Activated naive CD4-positive, alpha-beta T cell treated with anti-CD3 and anti-CD28 coated beads for 36 hours (primary cell): ENCODE measurements around the gene KDR. TPM values are rescaled to one million over a fixed set of nuclear protein-coding genes. Genes with fewer than 3 reads are reported as not detected.

Experiments
- CTCF ChIA-PET: fragments of 350-600 bp; sonication (Branson Sonifier 250); formaldehyde crosslinking; loops from one replicate; lab custom pipeline; 2021; ENCODE audit warnings: antibody characterized with exemption; lab: Charles Lee
- DNase-seq: peaks from one replicate; pipeline ENCODE4 v3.0.0-alpha.2; 2020
- H3K27ac Mint-ChIP-seq: one replicate; pipeline ENCODE4 v1.8.0; 2021; ENCODE audit warnings: mild to moderate bottlenecking, mixed read lengths
- H3K27me3 Mint-ChIP-seq: one replicate; pipeline ENCODE4 v1.8.0; 2021; ENCODE audit warnings: low read depth, mixed read lengths
- H3K36me3 Mint-ChIP-seq: one replicate; pipeline ENCODE4 v1.8.0; 2021; ENCODE audit warnings: low read depth, mixed read lengths
- H3K4me1 Mint-ChIP-seq: one replicate; pipeline ENCODE4 v1.8.0; 2021; ENCODE audit warnings: low read depth, mixed read lengths
- H3K4me3 Mint-ChIP-seq: one replicate; pipeline ENCODE4 v1.8.0; 2021; ENCODE audit warnings: mild to moderate bottlenecking, moderate library complexity, mixed read lengths
- H3K9me3 Mint-ChIP-seq: one replicate; pipeline ENCODE4 v1.8.0; 2021; ENCODE audit warnings: mixed read lengths
- intact Hi-C: fragments of 100-400 bp; cut with micrococcal nuclease; formaldehyde crosslinking; loops from one replicate; pipeline ENCODE4 v1.15.1; 2023
- total RNA-seq, 2 experiments: library from RNA; stranded (reverse); gene quantifications; one replicate each; pipeline ENCODE4 v1.2.3, GENCODE V29; 2021

The KDR gene
- total RNA-seq, 2 experiments from 2014 or later: not detected

- intact Hi-C loops: no loop called here
- CTCF ChIA-PET: interaction anchor here (0.7 kb wide), 1 partner anchor 49 kb away, joined by 3 read pairs; no protein-coding TSS in a partner anchor
- peaks cover 10% of the 10 kb centered on the region for H3K4me1 Mint-ChIP-seq
These were observed 51.0 kb downstream of the KDR start for GRCh38 chr4:55074386-55074785.

GRCh38 chr4:55071951-55072350, 53.4 kb downstream of the KDR start:
- intact Hi-C loops: no loop called here
- no peak for DNase-seq
- Mint-ChIP-seq H3K4me1 (peaks cover 10% of the 10 kb centered on the region), H3K4me3 (no peak overlapping the region), H3K9me3 (no peaks in the 10 kb centered on the region), H3K27me3 (peaks cover 18% of the 10 kb centered on the region), H3K27ac (no peak overlapping the region), H3K36me3 (no peaks in the 10 kb centered on the region)
- CTCF ChIA-PET: interaction anchor here (0.5 kb wide), 1 partner anchor 117 kb away, joined by 4 read pairs; no protein-coding TSS in a partner anchor

More at GRCh38 chr4:55074386-55074785, 51.0 kb downstream of the KDR start:
- no peaks in the 10 kb centered on the region for H3K9me3 Mint-ChIP-seq
- no peaks in the 10 kb centered on the region for H3K36me3 Mint-ChIP-seq
- no peak overlapping the region for H3K27ac Mint-ChIP-seq
- H3K27me3 Mint-ChIP-seq: peaks cover 17% of the 10 kb centered on the region
- no peak overlapping the region for H3K4me3 Mint-ChIP-seq
- no peak for DNase-seq

DNA sequence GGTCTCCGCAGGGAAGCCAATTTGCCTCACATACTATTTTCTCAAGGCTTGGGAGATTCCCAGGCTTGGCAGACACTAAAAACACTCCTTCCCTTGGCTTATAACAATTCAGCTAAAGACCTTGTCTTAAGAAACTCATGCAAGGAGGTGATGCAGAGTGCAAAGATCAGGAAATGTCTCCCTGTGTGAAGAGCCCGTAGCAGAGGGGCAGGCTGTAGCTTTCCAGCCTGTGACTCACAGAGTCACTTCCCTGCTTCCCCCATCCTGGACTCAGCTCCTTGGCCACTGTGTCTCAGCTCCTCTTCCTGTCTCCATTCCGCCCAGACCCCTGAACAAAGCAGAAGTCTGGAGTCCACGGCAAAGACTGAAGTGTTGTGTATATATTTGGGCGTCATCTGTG, 56.1 kb downstream of the KDR start:
- no peak overlapping the region for H3K27ac Mint-ChIP-seq
- intact Hi-C loops: no loop called here
- peaks cover 13% of the 10 kb centered on the region for H3K27me3 Mint-ChIP-seq
- H3K9me3 Mint-ChIP-seq: no peaks in the 10 kb centered on the region
- DNase-seq: no peak
- H3K36me3 Mint-ChIP-seq: no peaks in the 10 kb centered on the region
- H3K4me1 Mint-ChIP-seq: no peaks in the 10 kb centered on the region
- CTCF ChIA-PET: no interaction called here
- no peak overlapping the region for H3K4me3 Mint-ChIP-seq

DNA sequence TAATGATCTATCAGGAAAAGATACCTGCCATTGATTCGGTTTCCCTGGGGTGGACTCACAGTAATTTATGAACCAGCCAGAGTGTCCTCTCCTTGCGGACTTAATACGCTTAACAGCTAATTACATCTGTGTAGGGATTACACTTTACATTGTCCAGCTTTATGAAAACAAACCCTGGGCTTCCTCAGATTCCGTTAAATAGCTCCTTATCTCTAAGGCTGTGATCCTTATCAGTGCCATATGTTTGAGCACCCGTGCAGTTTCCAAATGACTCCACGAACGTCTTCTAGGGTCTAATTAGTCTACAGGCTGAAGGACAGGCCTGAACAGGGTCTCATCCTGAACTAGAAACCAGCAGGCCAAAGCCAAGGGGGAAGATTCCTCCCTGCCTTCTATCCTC, 56.9 kb downstream of the KDR start:
- intact Hi-C loops: no loop called here
- Mint-ChIP-seq H3K27ac (no peak overlapping the region), H3K4me3 (no peak overlapping the region), H3K27me3 (peaks cover 13% of the 10 kb centered on the region), H3K36me3 (no peaks in the 10 kb centered on the region), H3K9me3 (no peaks in the 10 kb centered on the region), H3K4me1 (no peaks in the 10 kb centered on the region)
- DNase-seq: no peak
- CTCF ChIA-PET: interaction anchor here (1.1 kb wide), 1 partner anchor 96 kb away, joined by 3 read pairs; no protein-coding TSS in a partner anchor

GRCh38 chr4:55066018-55066417, 59.4 kb downstream of the KDR start:
- CTCF ChIA-PET: no interaction called here
- no peak for DNase-seq

DNA sequence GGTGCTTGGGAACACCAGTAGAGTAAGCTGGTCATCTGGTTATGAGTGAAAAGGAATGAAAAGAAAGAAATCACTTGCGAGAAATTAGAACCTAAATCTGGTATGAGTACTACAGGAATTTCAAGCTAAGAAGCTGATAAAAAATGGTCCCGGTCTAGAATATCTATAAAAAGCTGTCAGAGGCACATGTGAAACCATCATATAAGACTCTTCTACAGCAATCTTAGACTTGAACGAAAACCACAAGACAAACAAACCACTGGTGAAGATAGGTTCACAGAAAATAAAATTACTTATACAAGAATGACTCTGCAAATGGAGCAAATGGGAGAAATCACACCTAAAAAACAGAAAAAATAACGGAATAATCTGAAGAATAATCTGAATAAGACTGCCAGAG, 69.9 kb downstream of the KDR start:
- Mint-ChIP-seq H3K27ac (no peak overlapping the region), H3K4me3 (no peak overlapping the region), H3K36me3 (no peaks in the 10 kb centered on the region), H3K4me1 (no peaks in the 10 kb centered on the region), H3K27me3 (peaks cover 8% of the 10 kb centered on the region), H3K9me3 (no peaks in the 10 kb centered on the region)
- CTCF ChIA-PET: no interaction called here
- no peak for DNase-seq
- intact Hi-C loops: no loop called here

More at GRCh38 chr4:55066018-55066417, 59.4 kb downstream of the KDR start:
- Mint-ChIP-seq H3K27me3 (peaks cover 8% of the 10 kb centered on the region), H3K4me1 (no peaks in the 10 kb centered on the region), H3K9me3 (peaks cover 4% of the 10 kb centered on the region), H3K4me3 (no peak overlapping the region), H3K36me3 (no peaks in the 10 kb centered on the region), H3K27ac (no peak overlapping the region)
- intact Hi-C loops: no loop called here

- Mint-ChIP-seq H3K4me1 (no peaks in the 10 kb centered on the region), H3K27ac (no peak overlapping the region), H3K9me3 (peaks cover 4% of the 10 kb centered on the region), H3K27me3 (peaks cover 8% of the 10 kb centered on the region), H3K36me3 (no peaks in the 10 kb centered on the region), H3K4me3 (no peak overlapping the region)
- intact Hi-C loops: no loop called here
- CTCF ChIA-PET: no interaction called here
- DNase-seq: no peak
These were observed 73.9 kb downstream of the KDR start for GRCh38 chr4:55051532-55051931.

DNA sequence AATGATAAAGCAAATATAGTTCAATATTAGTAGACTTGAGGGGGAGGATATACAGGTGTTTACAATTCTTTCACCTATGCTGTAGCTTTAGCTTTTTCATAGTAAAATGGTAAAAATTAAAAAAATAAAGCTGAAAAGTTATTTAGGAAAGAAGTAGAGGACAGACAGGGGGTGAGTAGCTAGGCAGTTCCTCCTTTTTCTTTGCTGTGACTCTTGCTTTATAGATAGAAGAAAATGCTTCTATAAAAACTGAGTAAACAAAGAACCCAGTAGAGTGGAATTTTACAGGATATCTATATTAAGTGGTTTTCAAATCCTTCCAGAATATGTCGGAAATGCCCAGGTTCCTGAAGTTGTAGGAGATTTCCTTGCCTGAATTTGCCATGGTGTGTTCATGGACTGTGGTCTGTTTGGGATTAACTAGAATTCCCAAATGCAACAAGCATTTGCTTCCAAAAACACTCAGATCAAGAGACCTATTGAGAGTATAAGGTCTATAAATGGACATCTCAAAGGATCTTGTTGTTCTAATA, 74.9 kb downstream of the KDR start:
- Mint-ChIP-seq H3K36me3 (no peaks in the 10 kb centered on the region), H3K4me1 (no peaks in the 10 kb centered on the region), H3K27me3 (peaks cover 8% of the 10 kb centered on the region), H3K27ac (no peak overlapping the region), H3K9me3 (peaks cover 5% of the 10 kb centered on the region), H3K4me3 (no peak overlapping the region)
- CTCF ChIA-PET: no interaction called here
- no peak for DNase-seq
- intact Hi-C loops: no loop called here

- Mint-ChIP-seq H3K36me3 (no peaks in the 10 kb centered on the region), H3K4me1 (no peaks in the 10 kb centered on the region), H3K9me3 (peaks cover 2% of the 10 kb centered on the region), H3K27me3 (peaks cover 23% of the 10 kb centered on the region), H3K27ac (no peak overlapping the region), H3K4me3 (no peak overlapping the region)
- CTCF ChIA-PET: interaction anchor here (0.7 kb wide), 2 partner anchors 89 to 1051 kb away, joined by 3 read pairs; no protein-coding TSS in a partner anchor
- intact Hi-C loops: no loop called here
- DNase-seq: no peak
These were observed 87.1 kb downstream of the KDR start for GRCh38 chr4:55038176-55038890.

DNA sequence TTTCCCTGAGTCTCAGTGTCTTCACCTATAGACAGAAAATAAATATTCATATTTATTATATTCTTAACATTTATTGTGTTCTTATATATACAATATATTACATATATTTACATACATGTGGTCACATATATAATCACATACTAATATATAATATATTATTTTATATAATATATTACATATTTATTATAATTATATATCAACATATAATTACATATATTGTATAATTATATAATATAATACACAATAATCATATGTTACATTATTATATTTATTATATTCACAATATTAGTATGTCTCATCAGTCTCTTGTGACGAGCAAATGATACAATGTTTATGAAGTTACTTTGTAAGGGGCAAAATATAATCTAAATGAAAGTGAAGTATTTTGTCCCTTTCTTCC, 87.7 kb downstream of the KDR start:
- Mint-ChIP-seq H3K4me3 (no peak overlapping the region), H3K27ac (no peak overlapping the region), H3K36me3 (no peaks in the 10 kb centered on the region), H3K9me3 (peaks cover 2% of the 10 kb centered on the region), H3K4me1 (no peaks in the 10 kb centered on the region), H3K27me3 (peaks cover 23% of the 10 kb centered on the region)
- intact Hi-C loops: no loop called here
- CTCF ChIA-PET: interaction anchor here (0.7 kb wide), 1 partner anchor 1050 kb away, joined by 3 read pairs; no protein-coding TSS in a partner anchor
- DNase-seq: no peak

DNA sequence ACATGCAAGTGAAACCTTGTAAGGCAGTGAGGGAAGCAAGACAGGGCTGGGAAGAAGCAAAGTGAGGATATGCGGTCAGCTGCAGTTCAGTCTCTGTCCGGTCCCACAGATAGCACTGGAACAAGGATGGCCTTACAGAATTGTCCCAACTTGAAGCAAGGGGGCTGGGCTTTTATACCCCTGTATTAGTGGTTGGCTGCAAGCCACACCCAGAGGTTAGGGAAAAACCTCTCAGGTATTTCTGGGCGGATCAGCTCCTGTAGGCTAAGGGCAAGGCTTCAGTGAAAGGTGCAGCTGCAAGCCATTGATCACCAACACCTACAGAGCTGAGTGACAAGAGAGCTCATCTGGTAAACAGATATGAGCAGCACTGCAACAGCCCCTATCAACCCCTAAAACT, 89.0 kb downstream of the KDR start:
- CTCF ChIA-PET: no interaction called here
- intact Hi-C loops: no loop called here
- Mint-ChIP-seq H3K4me1 (no peaks in the 10 kb centered on the region), H3K4me3 (no peak overlapping the region), H3K9me3 (peaks cover 2% of the 10 kb centered on the region), H3K27ac (no peak overlapping the region), H3K36me3 (no peaks in the 10 kb centered on the region), H3K27me3 (peaks cover 22% of the 10 kb centered on the region)
- DNase-seq: no peak

GRCh38 chr4:55035892-55036291, 89.5 kb downstream of the KDR start:
- H3K9me3 Mint-ChIP-seq: peaks cover 2% of the 10 kb centered on the region

GRCh38 chr4:55033296-55033695, 92.1 kb downstream of the KDR start:
- H3K4me3 Mint-ChIP-seq: no peak overlapping the region
- CTCF ChIA-PET: no interaction called here
- no peak overlapping the region for H3K27ac Mint-ChIP-seq
- peaks cover 26% of the 10 kb centered on the region for H3K27me3 Mint-ChIP-seq
- H3K4me1 Mint-ChIP-seq: no peaks in the 10 kb centered on the region
- no peak for DNase-seq
- H3K9me3 Mint-ChIP-seq: no peaks in the 10 kb centered on the region
- intact Hi-C loops: no loop called here
- no peaks in the 10 kb centered on the region for H3K36me3 Mint-ChIP-seq

More at GRCh38 chr4:55035892-55036291, 89.5 kb downstream of the KDR start:
- DNase-seq: no peak
- Mint-ChIP-seq H3K27ac (no peak overlapping the region), H3K36me3 (no peaks in the 10 kb centered on the region), H3K27me3 (peaks cover 25% of the 10 kb centered on the region), H3K4me3 (no peak overlapping the region), H3K4me1 (no peaks in the 10 kb centered on the region)
- intact Hi-C loops: no loop called here
- CTCF ChIA-PET: no interaction called here
